Measurements from ENCODE around the gene FBXO33.

The FBXO33 gene

GRCh38 chr14:39431416-39432178 is 636 bp downstream of the FBXO33 start:
- no peaks in the 10 kb centered on the region for H3K36me3 ChIP-seq
- H3K9ac ChIP-seq = peak overlapping the region; percentile 100
- peak overlapping the region; percentile 82 for H3K4me3 ChIP-seq
- H3K9me3 ChIP-seq = no peaks in the 10 kb centered on the region
- TF ChIP-seq Cebpa-rat (IDR thresholded peaks at IDR 0.05) = no peak
- peaks cover 42% of the 10 kb centered on the region for H3K4me1 ChIP-seq
- H3K27ac ChIP-seq = peak overlapping the region; percentile 100
- no peaks in the 10 kb centered on the region for H3K27me3 ChIP-seq
- peak overlapping the region; percentile 96 for H3K4me2 ChIP-seq
- H4K20me1 ChIP-seq = peaks cover 54% of the 10 kb centered on the region

- Histone ChIP-seq H3K4me2 (peak overlapping the region; percentile 96), H3K9me3 (no peaks in the 10 kb centered on the region), H3K36me3 (no peaks in the 10 kb centered on the region), H3K27me3 (no peaks in the 10 kb centered on the region), H3K4me3 (peak overlapping the region; percentile 82), H4K20me1 (peaks cover 61% of the 10 kb centered on the region), H3K4me1 (peaks cover 47% of the 10 kb centered on the region), H3K9ac (peak overlapping the region; percentile 100), H3K27ac (peak overlapping the region; percentile 100)
- no peak for TF ChIP-seq Cebpa-rat (IDR thresholded peaks at IDR 0.05)
Measured at GRCh38 chr14:39430762-39431415, 1.3 kb downstream of the FBXO33 start.

- Histone ChIP-seq H4K20me1 (peaks cover 88% of the 10 kb centered on the region), H3K27ac (no peak overlapping the region), H3K4me2 (no peak overlapping the region; the same call in 1 of the 2 replicates), H3K27me3 (no peaks in the 10 kb centered on the region), H3K36me3 (no peaks in the 10 kb centered on the region), H3K9me3 (no peaks in the 10 kb centered on the region), H3K9ac (no peak overlapping the region), H3K4me1 (peaks cover 39% of the 10 kb centered on the region), H3K4me3 (no peak overlapping the region)
- TF ChIP-seq Cebpa-rat (IDR thresholded peaks at IDR 0.05) = no peak
Measured at GRCh38 chr14:39428118-39428517, 4.1 kb downstream of the FBXO33 start.

GRCh38 chr14:39426605-39427004 is 5.6 kb downstream of the FBXO33 start:
- H4K20me1 ChIP-seq = peaks cover 98% of the 10 kb centered on the region

GRCh38 chr14:39425947-39426346 is 6.3 kb downstream of the FBXO33 start:
- no peaks in the 10 kb centered on the region for H3K9me3 ChIP-seq
- no peak overlapping the region for H3K27ac ChIP-seq
- peaks cover 10% of the 10 kb centered on the region for H3K36me3 ChIP-seq
- H3K27me3 ChIP-seq = no peaks in the 10 kb centered on the region
- H4K20me1 ChIP-seq = peaks cover 98% of the 10 kb centered on the region
- no peak overlapping the region for H3K4me3 ChIP-seq
- H3K4me1 ChIP-seq = peaks cover 39% of the 10 kb centered on the region
- H3K9ac ChIP-seq = no peak overlapping the region
- no peak for TF ChIP-seq Cebpa-rat (IDR thresholded peaks at IDR 0.05)
- H3K4me2 ChIP-seq = peak overlapping the region; percentile 23; the same call in 1 of the 2 replicates

More at GRCh38 chr14:39426605-39427004, 5.6 kb downstream of the FBXO33 start:
- TF ChIP-seq Cebpa-rat (IDR thresholded peaks at IDR 0.05) = no peak
- H3K27ac ChIP-seq = no peak overlapping the region
- no peak overlapping the region for H3K9ac ChIP-seq
- peaks cover 39% of the 10 kb centered on the region for H3K4me1 ChIP-seq
- H3K4me2 ChIP-seq = peak overlapping the region; percentile 23; the same call in 1 of the 2 replicates
- no peak overlapping the region for H3K4me3 ChIP-seq
- no peaks in the 10 kb centered on the region for H3K27me3 ChIP-seq
- no peaks in the 10 kb centered on the region for H3K9me3 ChIP-seq
- peaks cover 6% of the 10 kb centered on the region; the same call in 1 of the 2 replicates for H3K36me3 ChIP-seq

- no peak for TF ChIP-seq Cebpa-rat (IDR thresholded peaks at IDR 0.05)
- Histone ChIP-seq H4K20me1 (peaks cover 94% of the 10 kb centered on the region), H3K9me3 (peaks cover 6% of the 10 kb centered on the region), H3K9ac (no peak overlapping the region), H3K4me2 (no peak overlapping the region), H3K27me3 (no peaks in the 10 kb centered on the region), H3K27ac (no peak overlapping the region), H3K4me1 (peaks cover 17% of the 10 kb centered on the region), H3K36me3 (peaks cover 19% of the 10 kb centered on the region), H3K4me3 (no peak overlapping the region)
Measured at GRCh38 chr14:39423793-39424192, 8.4 kb downstream of the FBXO33 start.

- H3K9me3 ChIP-seq = peaks cover 22% of the 10 kb centered on the region
- H4K20me1 ChIP-seq = peaks cover 78% of the 10 kb centered on the region
- H3K4me3 ChIP-seq = no peak overlapping the region
- no peak for TF ChIP-seq Cebpa-rat (IDR thresholded peaks at IDR 0.05)
- no peak overlapping the region for H3K9ac ChIP-seq
- H3K27me3 ChIP-seq = no peaks in the 10 kb centered on the region
- H3K4me2 ChIP-seq = no peak overlapping the region
- peaks cover 10% of the 10 kb centered on the region for H3K4me1 ChIP-seq
- peaks cover 25% of the 10 kb centered on the region for H3K36me3 ChIP-seq
- H3K27ac ChIP-seq = no peak overlapping the region
Measured at GRCh38 chr14:39422243-39422642, 10.0 kb downstream of the FBXO33 start.

- H3K9ac ChIP-seq = no peak overlapping the region
- H3K4me3 ChIP-seq = no peak overlapping the region
- H3K9me3 ChIP-seq = peaks cover 52% of the 10 kb centered on the region
- H3K4me1 ChIP-seq = no peaks in the 10 kb centered on the region
- H3K27ac ChIP-seq = no peak overlapping the region
- H3K4me2 ChIP-seq = no peak overlapping the region
- H3K27me3 ChIP-seq = no peaks in the 10 kb centered on the region
- TF ChIP-seq Cebpa-rat (IDR thresholded peaks at IDR 0.05) = no peak
- peaks cover 54% of the 10 kb centered on the region for H3K36me3 ChIP-seq
- peaks cover 49% of the 10 kb centered on the region for H4K20me1 ChIP-seq
Measured at GRCh38 chr14:39419272-39419671, 13.0 kb downstream of the FBXO33 start.

GRCh38 chr14:39417014-39417413 is 15.2 kb downstream of the FBXO33 start:
- no peak overlapping the region for H3K9ac ChIP-seq
- H3K27ac ChIP-seq = no peak overlapping the region
- peaks cover 73% of the 10 kb centered on the region for H3K36me3 ChIP-seq
- peaks cover 28% of the 10 kb centered on the region for H4K20me1 ChIP-seq
- H3K27me3 ChIP-seq = no peaks in the 10 kb centered on the region
- no peak for TF ChIP-seq Cebpa-rat (IDR thresholded peaks at IDR 0.05)
- H3K9me3 ChIP-seq = peaks cover 74% of the 10 kb centered on the region
- no peak overlapping the region for H3K4me2 ChIP-seq
- H3K4me1 ChIP-seq = no peaks in the 10 kb centered on the region
- no peak overlapping the region for H3K4me3 ChIP-seq

- Histone ChIP-seq H4K20me1 (peaks cover 19% of the 10 kb centered on the region), H3K4me1 (no peaks in the 10 kb centered on the region), H3K27ac (no peak overlapping the region), H3K4me3 (no peak overlapping the region), H3K36me3 (peaks cover 74% of the 10 kb centered on the region), H3K9ac (no peak overlapping the region), H3K27me3 (no peaks in the 10 kb centered on the region), H3K9me3 (peaks cover 84% of the 10 kb centered on the region), H3K4me2 (no peak overlapping the region)
- no peak for TF ChIP-seq Cebpa-rat (IDR thresholded peaks at IDR 0.05)
Measured at GRCh38 chr14:39416072-39416471, 16.2 kb downstream of the FBXO33 start.

Measured in BLaER1 (cell line).